Measurements from ENCODE around the gene RAMP3. TPM values are rescaled to one million over a fixed set of nuclear protein-coding genes. Genes with fewer than 3 reads are reported as not detected.

RAMP3 gene
- total RNA-seq, 1 donor from 2014 or later, result not detected

GRCh38 chr7:45178241-45179225 is 20.9 kb downstream of the RAMP3 start:
- DNase-seq (ENCODE audit: extremely low read depth, low read depth, low spot score), result no peak

- no peak for DNase-seq (ENCODE audit: extremely low read depth, low read depth, low spot score)
These were observed 22.1 kb downstream of the RAMP3 start for GRCh38 chr7:45179666-45180065.

- no peak for DNase-seq (ENCODE audit: extremely low read depth, low read depth, low spot score)
These were observed 22.7 kb downstream of the RAMP3 start for GRCh38 chr7:45180084-45180986.

GRCh38 chr7:45181286-45181960 is 23.8 kb downstream of the RAMP3 start:
- DNase-seq (ENCODE audit: extremely low read depth, low read depth, low spot score), result no peak

- no peak for DNase-seq (ENCODE audit: extremely low read depth, low read depth, low spot score)
These were observed 24.6 kb downstream of the RAMP3 start for GRCh38 chr7:45181991-45182855.

GRCh38 chr7:45182856-45183710 is 25.5 kb downstream of the RAMP3 start:
- DNase-seq (ENCODE audit: extremely low read depth, low read depth, low spot score), result no peak

- DNase-seq (ENCODE audit: extremely low read depth, low read depth, low spot score), result no peak
These were observed 26.2 kb downstream of the RAMP3 start for GRCh38 chr7:45183711-45184210.

GRCh38 chr7:45184326-45185027 is 26.9 kb downstream of the RAMP3 start:
- no peak for DNase-seq (ENCODE audit: extremely low read depth, low read depth, low spot score)

GRCh38 chr7:45185028-45185863 is 27.7 kb downstream of the RAMP3 start:
- DNase-seq (ENCODE audit: extremely low read depth, low read depth, low spot score), result no peak

- no peak for DNase-seq (ENCODE audit: extremely low read depth, low read depth, low spot score)
These were observed 28.3 kb downstream of the RAMP3 start for GRCh38 chr7:45185864-45186250.

GRCh38 chr7:45186261-45186813 is 28.7 kb downstream of the RAMP3 start:
- no peak for DNase-seq (ENCODE audit: extremely low read depth, low read depth, low spot score)

- no peak for DNase-seq (ENCODE audit: extremely low read depth, low read depth, low spot score)
These were observed 29.7 kb downstream of the RAMP3 start for GRCh38 chr7:45187089-45187945.

- no peak for DNase-seq (ENCODE audit: extremely low read depth, low read depth, low spot score)
These were observed 30.4 kb downstream of the RAMP3 start for GRCh38 chr7:45187946-45188411.

GRCh38 chr7:45188736-45189135 is 31.1 kb downstream of the RAMP3 start:
- no peak for DNase-seq (ENCODE audit: extremely low read depth, low read depth, low spot score)

- DNase-seq (ENCODE audit: extremely low read depth, low read depth, low spot score), result no peak
These were observed 31.8 kb downstream of the RAMP3 start for GRCh38 chr7:45189151-45189970.
